Tibial artery (tissue), 4 donors: Measurements from ENCODE around the gene PRRC2B.
A peak's percentile ranks its signal among the peaks of the same experiment; 100 is the strongest.

ENCODE experiments used
- DNase-seq, 2 donors: peaks; one replicate each; pipeline ENCODE4 v3.0.0-alpha.2; 2019
- H3K27ac ChIP-seq, 2 donors: fragments of 200-600 bp; sonication (generic) in 1 of 2; 1 replicate in 1 of 2; 2 replicates in 1 of 2; pipeline ENCODE4 v1.5.1; 2018 to 2019; ENCODE audit warnings: mild to moderate bottlenecking in 1 of 2
- H3K27me3 ChIP-seq, 2 donors: fragments of 200-600 bp; sonication (generic) in 1 of 2; one replicate each; pipeline versions ENCODE4 v1.5.1 to v1.6.0; 2016 to 2019
- H3K36me3 ChIP-seq, 3 donors: fragments of 200-600 bp; sonication (generic) in 2 of 3; one replicate each; pipeline ENCODE4 v1.5.1; 2016 to 2019; ENCODE audit warnings: mild to moderate bottlenecking in 2 of 3
- H3K4me1 ChIP-seq, 4 donors: fragments of 200-600 bp; sonication (generic) in 2 of 4; 1 replicate in 3 of 4; 2 replicates in 1 of 4; pipeline ENCODE4 v1.5.1; 2016 to 2019
- H3K4me3 ChIP-seq, 2 donors: fragments of 200-600 bp; sonication (generic) in 1 of 2; 1 replicate in 1 of 2; 2 replicates in 1 of 2; pipeline ENCODE4 v1.5.1; 2018 to 2019; ENCODE audit warnings: mild to moderate bottlenecking in 2 of 2
- H3K9me3 ChIP-seq, 3 donors: fragments of 200-600 bp; sonication (generic) in 1 of 3; one replicate each; pipeline ENCODE4 v1.5.1; 2016 to 2019
- CTCF ChIP-seq, 2 experiments: fragments of 200-600 bp in 1 of 2; fragments of 450-650 bp in 1 of 2; IDR thresholded peaks; one replicate each; pipeline ENCODE4 v1.5.1; 2017 to 2019; ENCODE audit warnings: antibody characterized with exemption in 2 of 2, mild to moderate bottlenecking in 1 of 2, moderate library complexity in 1 of 2
- intact Hi-C: fragments of 100-400 bp; cut with DNase I; formaldehyde crosslinking; loops from one replicate; pipeline ENCODE4 v1.15.0; 2023; ENCODE audit warnings: low total_unique reads

The PRRC2B gene

GRCh38 chr9:131397100-131397790 lies 3.4 kb downstream of the PRRC2B start:
- peak overlapping the region; percentile 95 to 99 for H3K27ac ChIP-seq
- H3K4me3 ChIP-seq: peak overlapping the region; percentile 83 to 86
- H3K4me1 ChIP-seq: peaks cover 5 to 76% (median 66%) of the 10 kb centered on the region in 4 donors
- no peaks in the 10 kb centered on the region for H3K36me3 ChIP-seq
- no peaks in the 10 kb centered on the region for H3K9me3 ChIP-seq
- no peak for DNase-seq
- intact Hi-C loops: no loop called here
- no peak for TF ChIP-seq CTCF (IDR thresholded peaks at IDR 0.05)
- no peaks in the 10 kb centered on the region for H3K27me3 ChIP-seq

GRCh38 chr9:131398204-131398603 lies 4.3 kb downstream of the PRRC2B start:
- no peak overlapping the region for H3K4me3 ChIP-seq
- no peak for TF ChIP-seq CTCF (IDR thresholded peaks at IDR 0.05)
- peaks cover 5 to 83% (median 74%) of the 10 kb centered on the region in 4 donors for H3K4me1 ChIP-seq
- H3K27ac ChIP-seq: peak overlapping the region; percentile 95 to 99
- no peaks in the 10 kb centered on the region for H3K36me3 ChIP-seq
- no peaks in the 10 kb centered on the region for H3K27me3 ChIP-seq
- intact Hi-C loops: no loop called here
- DNase-seq: no peak
- no peaks in the 10 kb centered on the region for H3K9me3 ChIP-seq

- peak overlapping the region; percentile 37 to 95 for H3K27ac ChIP-seq
- no peak overlapping the region for H3K4me3 ChIP-seq
- no peaks in the 10 kb centered on the region for H3K27me3 ChIP-seq
- no peak for DNase-seq
- no peaks in the 10 kb centered on the region for H3K36me3 ChIP-seq
- H3K4me1 ChIP-seq: peaks cover 5 to 98% (median 90%) of the 10 kb centered on the region in 4 donors
- no peak for TF ChIP-seq CTCF (IDR thresholded peaks at IDR 0.05)
- intact Hi-C loops: no loop called here
- no peaks in the 10 kb centered on the region for H3K9me3 ChIP-seq
Observed at GRCh38 chr9:131399972-131400371, 6.1 kb downstream of the PRRC2B start.

- Histone ChIP-seq H3K27ac (peak overlapping the region in 1 of 2 donors; percentile 3), H3K4me1 (peaks cover 5 to 100% (median 91%) of the 10 kb centered on the region in 4 donors), H3K9me3 (no peaks in the 10 kb centered on the region), H3K4me3 (no peak overlapping the region), H3K36me3 (no peaks in the 10 kb centered on the region), H3K27me3 (no peaks in the 10 kb centered on the region)
- intact Hi-C loops: no loop called here
- DNase-seq: no peak
- no peak for TF ChIP-seq CTCF (IDR thresholded peaks at IDR 0.05)
Observed at GRCh38 chr9:131400627-131401026, 6.7 kb downstream of the PRRC2B start.

GRCh38 chr9:131402073-131402472 lies 8.2 kb downstream of the PRRC2B start:
- no peaks in the 10 kb centered on the region for H3K27me3 ChIP-seq
- intact Hi-C loops: no loop called here
- TF ChIP-seq CTCF (IDR thresholded peaks at IDR 0.05): no peak
- peak overlapping the region in 1 of 2 donors; percentile 10 for H3K4me3 ChIP-seq
- H3K9me3 ChIP-seq: no peaks in the 10 kb centered on the region
- H3K36me3 ChIP-seq: no peaks in the 10 kb centered on the region
- H3K27ac ChIP-seq: peak overlapping the region; percentile 61 to 65
- no peak for DNase-seq
- H3K4me1 ChIP-seq: peaks cover 10 to 100% (median 91%) of the 10 kb centered on the region in 4 donors
